ENCODE measurements around the gene RNU7-1. TPM values are rescaled to one million over a fixed set of nuclear protein-coding genes. Genes with fewer than 3 reads are reported as not detected.

The RNU7-1 gene
- total and polyA plus RNA-seq, 2 of the 4 experiments (the other 2 are of a cell fraction): not detected

DNA sequence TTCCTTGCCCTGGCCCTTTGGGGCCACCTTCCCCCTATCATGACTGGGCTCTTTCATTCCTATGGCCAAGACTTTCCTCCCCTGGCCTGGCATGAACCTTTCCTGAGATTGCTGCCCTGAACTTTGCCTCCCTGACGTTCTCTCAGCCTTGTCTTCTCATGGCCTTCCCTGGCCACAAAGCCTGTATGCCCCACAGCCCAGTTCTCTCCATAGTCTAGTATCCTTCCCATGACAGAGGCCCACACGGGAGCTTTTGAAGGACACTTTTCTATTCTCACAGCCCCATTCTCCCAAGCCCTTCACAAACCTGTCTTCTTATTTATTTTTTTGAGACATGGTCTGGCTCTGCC is 4.5 kb upstream of the RNU7-1 start:
- Histone ChIP-seq H3K9me1 (ENCODE audit: insufficient read depth, low read length) (no peaks in the 10 kb centered on the region), H3K79me1 (ENCODE audit: low read depth in 1 of 2, low read length in 2 of 2) (peaks cover 13 to 51% of the 10 kb centered on the region in 2 experiments; a peak in 3 of 4 replicates), H3K27ac (ENCODE audit: insufficient read depth, low read length) (no peak overlapping the region), H4K5ac (ENCODE audit: low read depth, low read length) (no peak overlapping the region), H3K4me1 (ENCODE audit: control insufficient read depth, insufficient read depth, low read length) (peaks cover 2% of the 10 kb centered on the region; the same call in 1 of the 2 replicates), H3K9me3 (ENCODE audit: control insufficient read depth, insufficient read depth, low read length) (no peaks in the 10 kb centered on the region), H2AFZ (replicated peaks; ENCODE audit: low read length, poor library complexity) (no peak overlapping the region), H2AK5ac (ENCODE audit: low read depth, low read length) (no peak overlapping the region), H3K23ac (ENCODE audit: low read depth, low read length) (no peak overlapping the region), H3K18ac (ENCODE audit: low read depth, low read length) (no peak overlapping the region), H3K36me3 (ENCODE audit: control insufficient read depth, insufficient read depth, low read length) (peaks cover 58% of the 10 kb centered on the region), H2BK120ac (ENCODE audit: low read depth, low read length) (no peak overlapping the region), H4K20me1 (ENCODE audit: insufficient read depth, low read length) (peaks cover 9% of the 10 kb centered on the region; the same call in 1 of the 2 replicates), H2AK9ac (replicated peaks; ENCODE audit: low read depth, low read length, poor library complexity) (peak overlapping the region; percentile 11), H4K8ac (ENCODE audit: low read depth in 2 of 2, low read length in 2 of 2) (no peak overlapping the region), H2BK5ac (ENCODE audit: low read depth, low read length, poor library complexity, severe bottlenecking) (no peak overlapping the region), H2BK15ac (ENCODE audit: low read depth, low read length) (no peak overlapping the region), H3K4ac (ENCODE audit: low read depth, low read length) (no peak overlapping the region), H3K4me2 (ENCODE audit: low read depth, low read length) (no peak overlapping the region), H3K9ac (ENCODE audit: low read depth, low read length) (no peak overlapping the region), H3K14ac (replicated peaks; ENCODE audit: low read depth, low read length) (no peak overlapping the region), H2BK20ac (ENCODE audit: low read depth, low read length) (no peak overlapping the region), H3K56ac (ENCODE audit: extremely low read depth, insufficient read depth, low read length) (no peak overlapping the region), H4K91ac (ENCODE audit: insufficient read depth, low read depth, low read length) (no peak overlapping the region), H3K4me3 (ENCODE audit: insufficient read depth, low read depth, low read length) (no peak overlapping the region), H3K27me3 (ENCODE audit: control insufficient read depth, insufficient read depth, low read length) (no peaks in the 10 kb centered on the region)
- ChIA-PET POLR2A (ENCODE audit: unreplicated experiment) (interaction anchor here (0.7 kb wide), 1 partner anchor 401 kb away, joined by 3 read pairs; no protein-coding TSS in a partner anchor), CTCF (no interaction called here)
- TF ChIP-seq MAFK (IDR thresholded peaks at IDR 0.05; ENCODE audit: low read depth, low read length) (no peak), CHD1 (IDR thresholded peaks at IDR 0.05; ENCODE audit: low read depth, low read length) (no peak), RFX5 (IDR thresholded peaks at IDR 0.05; ENCODE audit: low read depth, low read length) (no peak)
- TF ChIP-seq, protein P1, sequence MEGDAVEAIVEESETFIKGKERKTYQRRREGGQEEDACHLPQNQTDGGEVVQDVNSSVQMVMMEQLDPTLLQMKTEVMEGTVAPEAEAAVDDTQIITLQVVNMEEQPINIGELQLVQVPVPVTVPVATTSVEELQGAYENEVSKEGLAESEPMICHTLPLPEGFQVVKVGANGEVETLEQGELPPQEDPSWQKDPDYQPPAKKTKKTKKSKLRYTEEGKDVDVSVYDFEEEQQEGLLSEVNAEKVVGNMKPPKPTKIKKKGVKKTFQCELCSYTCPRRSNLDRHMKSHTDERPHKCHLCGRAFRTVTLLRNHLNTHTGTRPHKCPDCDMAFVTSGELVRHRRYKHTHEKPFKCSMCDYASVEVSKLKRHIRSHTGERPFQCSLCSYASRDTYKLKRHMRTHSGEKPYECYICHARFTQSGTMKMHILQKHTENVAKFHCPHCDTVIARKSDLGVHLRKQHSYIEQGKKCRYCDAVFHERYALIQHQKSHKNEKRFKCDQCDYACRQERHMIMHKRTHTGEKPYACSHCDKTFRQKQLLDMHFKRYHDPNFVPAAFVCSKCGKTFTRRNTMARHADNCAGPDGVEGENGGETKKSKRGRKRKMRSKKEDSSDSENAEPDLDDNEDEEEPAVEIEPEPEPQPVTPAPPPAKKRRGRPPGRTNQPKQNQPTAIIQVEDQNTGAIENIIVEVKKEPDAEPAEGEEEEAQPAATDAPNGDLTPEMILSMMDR (conservative IDR thresholded peaks at IDR 0.05; ENCODE audit: low read depth, low read length): no peak
- no TSS peak for BruUV-seq (replicated peaks)
- dilution Hi-C loops (cut with HindIII; ENCODE audit: low sequenced_read_pairs, unreplicated experiment): no loop called here
- DNase-seq: no peak
- 86% methylated on average over 2 of the region's 2 CpGs; no CpG with 5 or more reads in 1 of the 2 experiments for WGBS, 2 experiments (ENCODE audit: extremely low coverage in 2 of 2, insufficient read length in 1 of 2)
- in situ Hi-C loops (cut with MboI; ENCODE audit: low sequenced_read_pairs): no loop called here
- ATAC-seq (ENCODE audit: low read depth): no peak
- intact Hi-C loops (cut with micrococcal nuclease): no loop called here

Measured in IMR-90 (cell line).